MM.1S (cell line): ENCODE measurements around the gene MYO1B.

Experiments used
- EZH2 ChIP-seq: fragments of 300-600 bp; sonication (generic); optimal IDR thresholded peaks from 2 replicates; pipeline ENCODE3; 2017; ENCODE audit warnings: low read depth, mild to moderate bottlenecking, antibody characterized with exemption, low read length, mixed read lengths
- EZH2phosphoT487 ChIP-seq: fragments of 300-600 bp; sonication (generic); IDR thresholded peaks from 2 replicates; pipeline ENCODE4 v1.6.1; 2018; ENCODE audit warnings: antibody characterized with exemption, low read length
- TF ChIP-seq, protein P1 (sequence below): fragments of 300-600 bp; sonication (generic); IDR thresholded peaks from 2 replicates; pipeline ENCODE4 v1.5.1; 2016; ENCODE audit warnings: antibody characterized with exemption, low read length, mixed read lengths

DNA sequence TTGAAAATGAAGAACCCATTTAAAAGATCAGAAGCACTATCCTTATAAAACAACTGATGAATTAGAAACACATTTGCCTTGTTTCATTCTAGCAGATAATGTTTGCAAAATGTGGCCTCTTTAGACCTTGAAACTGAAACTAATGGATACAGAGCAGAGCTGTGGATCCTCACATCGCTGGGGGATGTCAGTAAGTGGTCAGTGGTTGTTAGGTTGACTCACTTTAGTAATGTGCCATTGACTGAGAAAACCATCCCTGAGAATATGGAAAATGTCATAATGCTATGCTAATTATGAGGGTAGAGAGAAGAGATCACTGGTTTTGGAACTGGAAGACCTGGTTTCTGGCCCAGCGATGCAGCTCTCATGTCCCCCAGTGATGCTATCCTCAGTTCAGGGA lies 176.7 kb downstream of the MYO1B start:
- TF ChIP-seq, protein P1, sequence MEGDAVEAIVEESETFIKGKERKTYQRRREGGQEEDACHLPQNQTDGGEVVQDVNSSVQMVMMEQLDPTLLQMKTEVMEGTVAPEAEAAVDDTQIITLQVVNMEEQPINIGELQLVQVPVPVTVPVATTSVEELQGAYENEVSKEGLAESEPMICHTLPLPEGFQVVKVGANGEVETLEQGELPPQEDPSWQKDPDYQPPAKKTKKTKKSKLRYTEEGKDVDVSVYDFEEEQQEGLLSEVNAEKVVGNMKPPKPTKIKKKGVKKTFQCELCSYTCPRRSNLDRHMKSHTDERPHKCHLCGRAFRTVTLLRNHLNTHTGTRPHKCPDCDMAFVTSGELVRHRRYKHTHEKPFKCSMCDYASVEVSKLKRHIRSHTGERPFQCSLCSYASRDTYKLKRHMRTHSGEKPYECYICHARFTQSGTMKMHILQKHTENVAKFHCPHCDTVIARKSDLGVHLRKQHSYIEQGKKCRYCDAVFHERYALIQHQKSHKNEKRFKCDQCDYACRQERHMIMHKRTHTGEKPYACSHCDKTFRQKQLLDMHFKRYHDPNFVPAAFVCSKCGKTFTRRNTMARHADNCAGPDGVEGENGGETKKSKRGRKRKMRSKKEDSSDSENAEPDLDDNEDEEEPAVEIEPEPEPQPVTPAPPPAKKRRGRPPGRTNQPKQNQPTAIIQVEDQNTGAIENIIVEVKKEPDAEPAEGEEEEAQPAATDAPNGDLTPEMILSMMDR = no peak
- no peak for TF ChIP-seq EZH2phosphoT487
- no peak for TF ChIP-seq EZH2
